ENCODE data around the gene TREML2. TPM values are rescaled to one million over a fixed set of nuclear protein-coding genes. Genes with fewer than 3 reads are reported as not detected.

The TREML2 gene
- total RNA-seq, 4 donors from 2014 or later: 0.22 to 0.34 TPM; not detected in 2

- TF ChIP-seq CTCF (IDR thresholded peaks at IDR 0.05; ENCODE audit: low read depth): no peak
Measured at GRCh38 chr6:41182069-41183034, 18.6 kb downstream of the TREML2 start.

- no peak for TF ChIP-seq CTCF (IDR thresholded peaks at IDR 0.05; ENCODE audit: low read depth)
Measured at GRCh38 chr6:41181566-41181965, 19.4 kb downstream of the TREML2 start.

- TF ChIP-seq CTCF (IDR thresholded peaks at IDR 0.05; ENCODE audit: low read depth): no peak
Measured at GRCh38 chr6:41179163-41179562, 21.8 kb downstream of the TREML2 start.

GRCh38 chr6:41177695-41178094 lies 23.3 kb downstream of the TREML2 start:
- TF ChIP-seq CTCF (IDR thresholded peaks at IDR 0.05; ENCODE audit: low read depth): no peak

- no peak for TF ChIP-seq CTCF (IDR thresholded peaks at IDR 0.05; ENCODE audit: low read depth)
Measured at GRCh38 chr6:41177287-41177686, 23.7 kb downstream of the TREML2 start.

- TF ChIP-seq CTCF (IDR thresholded peaks at IDR 0.05; ENCODE audit: low read depth): no peak
Measured at GRCh38 chr6:41176189-41176588, 24.8 kb downstream of the TREML2 start.

- no peak for TF ChIP-seq CTCF (IDR thresholded peaks at IDR 0.05; ENCODE audit: low read depth)
Measured at GRCh38 chr6:41175084-41175483, 25.9 kb downstream of the TREML2 start.
